Natural killer cell (primary cell): Measurements from ENCODE around the gene EEFSEC. TPM values are rescaled to one million over a fixed set of nuclear protein-coding genes. Genes with fewer than 3 reads are reported as not detected.
A peak's percentile ranks its signal among the peaks of the same experiment; 100 is the strongest.

Experiments
- ATAC-seq, 3 donors: fragments of 150-1000 bp in 2 of 3; fragments of 200-7000 bp in 1 of 3; cut with Tn5 transposase; 1 replicate in 1 of 3; 2 replicates in 2 of 3; pipeline ENCODE4 v1.10.0; 2021; ENCODE audit warnings: mild to moderate bottlenecking in 2 of 3, moderate library complexity in 2 of 3
- DNase-seq, 2 donors: peaks; one replicate each; pipeline versions ENCODE4 v3.0.0 to v3.0.0-alpha.2; 2013 to 2021; ENCODE audit warnings: mixed read lengths in 1 of 2
- H3K27ac ChIP-seq: one replicate; pipeline ENCODE4 v1.5.1; 2013; ENCODE audit warnings: mild to moderate bottlenecking, low read length
- H3K27me3 ChIP-seq: one replicate; pipeline ENCODE4 v1.6.1; 2013; ENCODE audit warnings: low read length; ENCODE audit not compliant: control insufficient read depth, insufficient read depth
- H3K36me3 ChIP-seq: one replicate; pipeline ENCODE4 v1.6.1; 2013; ENCODE audit warnings: low read length; ENCODE audit not compliant: control insufficient read depth, insufficient read depth
- H3K4me1 ChIP-seq: one replicate; pipeline ENCODE4 v1.6.1; 2013; ENCODE audit warnings: low read length; ENCODE audit not compliant: control insufficient read depth, insufficient read depth
- H3K4me3 ChIP-seq: one replicate; pipeline ENCODE4 v1.5.1; 2013; ENCODE audit warnings: low read length
- H3K9me3 ChIP-seq: one replicate; pipeline ENCODE4 v1.6.1; 2013; ENCODE audit warnings: low read length; ENCODE audit not compliant: control insufficient read depth, insufficient read depth
- H3K27ac Mint-ChIP-seq, 2 donors: one replicate each; pipeline ENCODE4 v1.8.0; 2022; ENCODE audit warnings: mild to moderate bottlenecking in 2 of 2, mixed read lengths in 2 of 2, moderate library complexity in 1 of 2
- H3K27me3 Mint-ChIP-seq, 2 donors: one replicate each; pipeline ENCODE4 v1.8.0; 2022; ENCODE audit warnings: low read depth in 2 of 2, mixed read lengths in 2 of 2
- H3K36me3 Mint-ChIP-seq: one replicate; pipeline ENCODE4 v1.8.0; 2022; ENCODE audit warnings: mixed read lengths
- H3K4me1 Mint-ChIP-seq, 2 donors: one replicate each; pipeline ENCODE4 v1.8.0; 2022; ENCODE audit warnings: mixed read lengths in 2 of 2
- H3K4me3 Mint-ChIP-seq: one replicate; pipeline ENCODE4 v1.8.0; 2022; ENCODE audit warnings: mild to moderate bottlenecking, moderate library complexity, mixed read lengths
- H3K9me3 Mint-ChIP-seq, 2 donors: one replicate each; pipeline ENCODE4 v1.8.0; 2022; ENCODE audit warnings: mixed read lengths in 2 of 2
- CTCF ChIP-seq: fragments of 200-600 bp; IDR thresholded peaks from one replicate; pipeline ENCODE4 v1.8.0; 2022; ENCODE audit warnings: antibody characterized with exemption
- WGBS: methylation state at CpG from one replicate; pipeline ENCODE4 v1.1.7; 2013; ENCODE audit warnings: missing lambda C conversion rate; ENCODE audit not compliant: insufficient coverage; 5-methylcytosine and 5-hydroxymethylcytosine counted together
- intact Hi-C: fragments of 100-400 bp; cut with micrococcal nuclease; formaldehyde crosslinking; loops from one replicate; pipeline ENCODE4 v1.14.2; 2022
- total RNA-seq, 4 donors: library from RNA; stranded (reverse); fragments of 120-200 nt in 1 of 4; gene quantifications; one replicate each; pipeline versions ENCODE4 v1.2.3 to v1.2.4, GENCODE V29; 2013 to 2022

EEFSEC gene
- total RNA-seq, 3 donors from 2014 or later (not counting 1 experiment from before 2014, with no cell fraction given), result 16.7 to 18.9 (median 17.6) TPM

GRCh38 chr3:128240232-128240631 is 87.0 kb downstream of the EEFSEC start:
- peaks cover 2% of the 10 kb centered on the region for H3K36me3 ChIP-seq
- no peaks in the 10 kb centered on the region for H3K4me1 ChIP-seq
- H3K27ac Mint-ChIP-seq, result no peak overlapping the region
- 100% methylated on average over 1 of the region's 1 CpG for WGBS
- H3K27me3 Mint-ChIP-seq, result no peaks in the 10 kb centered on the region
- no peaks in the 10 kb centered on the region for H3K36me3 Mint-ChIP-seq
- no peaks in the 10 kb centered on the region for H3K9me3 ChIP-seq
- H3K27ac ChIP-seq, result no peak overlapping the region
- no peak for TF ChIP-seq CTCF
- no peaks in the 10 kb centered on the region for H3K9me3 Mint-ChIP-seq
- no peak for ATAC-seq
- H3K27me3 ChIP-seq, result no peaks in the 10 kb centered on the region
- no peak overlapping the region for H3K4me3 ChIP-seq
- H3K4me1 Mint-ChIP-seq, result peaks cover 22 to 35% of the 10 kb centered on the region in 2 donors
- no peak for DNase-seq
- intact Hi-C loops, result no loop called here
- no peak overlapping the region for H3K4me3 Mint-ChIP-seq

DNA sequence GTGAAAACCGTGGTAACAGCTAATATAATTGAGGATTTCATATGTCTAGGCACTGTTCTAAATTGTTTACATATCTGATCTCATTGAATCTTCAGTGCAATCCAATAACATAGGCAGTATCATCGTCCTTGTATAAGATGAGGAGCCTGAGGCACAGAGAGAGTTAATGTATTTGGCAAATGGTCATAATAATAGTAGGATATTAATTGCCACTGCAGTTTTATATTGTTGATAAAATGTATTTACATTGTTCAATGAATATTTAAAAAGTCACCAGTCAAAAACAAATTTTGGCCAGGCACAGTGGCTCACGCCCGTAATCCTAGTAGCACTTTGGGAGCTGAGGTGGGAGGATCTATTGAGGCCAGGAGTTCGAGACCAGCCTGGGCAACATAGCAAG is 88.5 kb downstream of the EEFSEC start:
- H3K27ac ChIP-seq, result no peak overlapping the region
- TF ChIP-seq CTCF, result no peak
- H3K27me3 ChIP-seq, result no peaks in the 10 kb centered on the region
- Mint-ChIP-seq H3K4me3 (no peak overlapping the region), H3K27ac (no peak overlapping the region), H3K4me1 (peaks cover 22 to 33% of the 10 kb centered on the region in 2 donors), H3K36me3 (peaks cover 1% of the 10 kb centered on the region), H3K9me3 (no peaks in the 10 kb centered on the region), H3K27me3 (no peaks in the 10 kb centered on the region)
- H3K9me3 ChIP-seq, result no peaks in the 10 kb centered on the region
- WGBS, result 94% methylated on average over 5 of the region's 5 CpGs
- H3K4me1 ChIP-seq, result no peaks in the 10 kb centered on the region
- intact Hi-C loops, result no loop called here
- DNase-seq (no peak), ATAC-seq (no peak)
- H3K4me3 ChIP-seq, result no peak overlapping the region
- peaks cover 6% of the 10 kb centered on the region for H3K36me3 ChIP-seq

DNA sequence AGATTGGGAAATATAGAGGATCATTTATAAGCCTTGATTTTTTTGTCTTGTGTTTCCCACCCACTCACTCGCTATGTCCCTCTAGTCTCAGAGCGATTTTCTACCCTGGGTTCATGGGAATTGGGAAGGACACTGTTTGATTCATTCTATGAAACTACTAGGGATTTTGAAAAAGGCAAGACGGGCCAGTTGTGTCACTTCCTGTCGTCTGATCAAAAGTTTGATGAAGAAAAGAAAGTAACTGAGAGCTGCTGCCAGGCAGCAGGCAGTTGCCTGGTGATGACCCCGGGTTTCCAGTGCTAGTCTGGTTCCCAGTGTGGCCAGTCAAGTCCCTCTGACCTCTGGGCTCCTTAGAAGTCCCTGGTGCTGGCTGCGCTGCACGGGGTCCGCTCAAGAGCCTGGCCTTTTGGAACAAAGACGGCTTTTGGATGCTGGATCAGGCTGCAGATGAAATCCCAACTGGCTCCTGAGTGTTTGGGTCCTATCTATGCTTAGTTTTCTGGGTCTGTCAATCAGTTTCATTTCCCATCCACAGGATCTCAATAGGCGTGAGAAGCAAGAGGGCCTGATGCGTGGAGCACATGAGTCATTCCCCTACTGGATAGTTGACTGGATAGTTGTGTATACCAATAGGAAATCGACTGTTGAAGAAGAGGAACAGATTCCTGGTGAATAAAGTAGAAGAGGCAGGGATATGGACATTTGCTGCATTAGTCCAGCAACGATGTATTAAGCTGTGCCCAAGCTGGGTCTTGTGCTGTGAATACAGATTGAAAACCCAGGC is 89.7 kb downstream of the EEFSEC start:
- Histone ChIP-seq H3K4me3 (no peak overlapping the region), H3K27ac (no peak overlapping the region), H3K9me3 (no peaks in the 10 kb centered on the region), H3K4me1 (no peaks in the 10 kb centered on the region), H3K36me3 (peaks cover 14% of the 10 kb centered on the region), H3K27me3 (no peaks in the 10 kb centered on the region)
- Mint-ChIP-seq H3K27me3 (no peaks in the 10 kb centered on the region), H3K36me3 (peaks cover 11% of the 10 kb centered on the region), H3K4me3 (no peak overlapping the region), H3K4me1 (peaks cover 15 to 24% of the 10 kb centered on the region in 2 donors), H3K9me3 (no peaks in the 10 kb centered on the region), H3K27ac (peak overlapping the region in 1 of 2 donors; percentile 36)
- ATAC-seq, result no peak
- WGBS, result 83% methylated on average over 13 of the region's 13 CpGs
- intact Hi-C loops, result no loop called here
- TF ChIP-seq CTCF, result no peak
- peak in 1 of 2 donors; percentile 40 for DNase-seq
